Fibroblast of villous mesenchyme (primary cell): ENCODE measurements around the gene EIF4E1B. TPM values are rescaled to one million over a fixed set of nuclear protein-coding genes. Genes with fewer than 3 reads are reported as not detected.

Experiments
- DNase-seq: peaks from one replicate; pipeline ENCODE4 v3.0.0-alpha.2; 2010; ENCODE audit warnings: low read depth
- H3K4me3 ChIP-seq: 2 replicates; pipeline ENCODE4 v1.5.1; 2011; ENCODE audit warnings: low read depth, mild to moderate bottlenecking, low read length
- total RNA-seq: library from RNA; depleted of rRNA; stranded (reverse); fragments of >200 nt; gene quantifications from 2 replicates; pipeline ENCODE4 v1.2.3, GENCODE V29; 2012
- TF ChIP-seq, protein P1 (sequence below): IDR thresholded peaks from 2 replicates; pipeline ENCODE4 v1.5.1; 2012; ENCODE audit warnings: low read depth, mild to moderate bottlenecking, low read length; ENCODE audit not compliant: insufficient read depth

Gene EIF4E1B
- total RNA-seq, 1 donor, result not detected

DNA sequence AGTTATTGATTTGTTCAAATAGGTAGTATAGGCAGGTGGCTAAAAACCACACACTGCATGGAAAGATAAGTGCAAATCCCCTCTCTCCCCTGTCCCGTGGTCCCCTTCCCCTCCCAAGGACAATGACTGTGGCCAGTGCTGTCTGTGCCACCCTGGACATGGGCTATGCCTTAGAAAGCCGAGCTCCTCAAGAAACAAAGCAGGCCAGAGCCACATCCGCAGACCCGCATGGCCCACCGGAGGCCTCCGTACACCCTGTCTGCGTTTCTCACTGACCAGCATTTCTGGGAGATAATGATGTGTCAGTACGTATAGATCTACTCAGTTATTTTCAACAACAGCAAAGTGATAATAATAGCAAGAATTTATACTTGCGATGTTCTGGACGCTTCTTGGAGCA lies 33.1 kb downstream of the EIF4E1B start:
- no peak for DNase-seq
- H3K4me3 ChIP-seq, result no peak overlapping the region
- TF ChIP-seq, protein P1, sequence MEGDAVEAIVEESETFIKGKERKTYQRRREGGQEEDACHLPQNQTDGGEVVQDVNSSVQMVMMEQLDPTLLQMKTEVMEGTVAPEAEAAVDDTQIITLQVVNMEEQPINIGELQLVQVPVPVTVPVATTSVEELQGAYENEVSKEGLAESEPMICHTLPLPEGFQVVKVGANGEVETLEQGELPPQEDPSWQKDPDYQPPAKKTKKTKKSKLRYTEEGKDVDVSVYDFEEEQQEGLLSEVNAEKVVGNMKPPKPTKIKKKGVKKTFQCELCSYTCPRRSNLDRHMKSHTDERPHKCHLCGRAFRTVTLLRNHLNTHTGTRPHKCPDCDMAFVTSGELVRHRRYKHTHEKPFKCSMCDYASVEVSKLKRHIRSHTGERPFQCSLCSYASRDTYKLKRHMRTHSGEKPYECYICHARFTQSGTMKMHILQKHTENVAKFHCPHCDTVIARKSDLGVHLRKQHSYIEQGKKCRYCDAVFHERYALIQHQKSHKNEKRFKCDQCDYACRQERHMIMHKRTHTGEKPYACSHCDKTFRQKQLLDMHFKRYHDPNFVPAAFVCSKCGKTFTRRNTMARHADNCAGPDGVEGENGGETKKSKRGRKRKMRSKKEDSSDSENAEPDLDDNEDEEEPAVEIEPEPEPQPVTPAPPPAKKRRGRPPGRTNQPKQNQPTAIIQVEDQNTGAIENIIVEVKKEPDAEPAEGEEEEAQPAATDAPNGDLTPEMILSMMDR, result no peak

GRCh38 chr5:176664479-176664878 lies 34.0 kb downstream of the EIF4E1B start:
- no peak for DNase-seq
- TF ChIP-seq, protein P1, result no peak
- no peak overlapping the region for H3K4me3 ChIP-seq

DNA sequence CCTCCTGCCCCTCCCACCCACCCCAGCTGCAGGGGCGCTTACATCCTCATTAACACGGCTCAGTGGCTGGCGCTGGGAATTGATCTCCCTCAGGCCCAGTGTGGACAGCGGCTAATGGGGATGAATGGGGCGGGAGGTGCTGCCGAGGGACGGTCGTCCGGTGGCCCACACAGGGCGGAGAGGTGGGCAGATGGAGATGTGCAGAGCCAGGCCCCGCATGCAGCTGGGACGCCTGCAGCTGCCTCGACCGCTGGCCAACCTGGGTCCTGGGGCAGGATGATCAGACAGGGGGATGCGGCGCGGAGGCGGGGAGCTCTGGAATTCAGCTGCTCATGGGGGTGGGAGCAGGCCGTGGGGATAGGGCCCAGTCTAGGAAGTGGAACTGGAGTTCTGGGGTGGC lies 34.4 kb downstream of the EIF4E1B start:
- DNase-seq, result no peak
- H3K4me3 ChIP-seq, result no peak overlapping the region
- TF ChIP-seq, protein P1, result no peak

- H3K4me3 ChIP-seq, result no peak overlapping the region
- TF ChIP-seq, protein P1, result no peak
- no peak for DNase-seq
Measured at GRCh38 chr5:176665517-176665916, 35.0 kb downstream of the EIF4E1B start.

GRCh38 chr5:176667637-176668036 lies 37.2 kb downstream of the EIF4E1B start:
- no peak overlapping the region for H3K4me3 ChIP-seq
- no peak for DNase-seq

GRCh38 chr5:176670449-176670848 lies 40.0 kb downstream of the EIF4E1B start:
- TF ChIP-seq, protein P1, result no peak
- H3K4me3 ChIP-seq, result no peak overlapping the region
- DNase-seq, result no peak

More at GRCh38 chr5:176667637-176668036, 37.2 kb downstream of the EIF4E1B start:
- TF ChIP-seq, protein P1, result peak; percentile 11

DNA sequence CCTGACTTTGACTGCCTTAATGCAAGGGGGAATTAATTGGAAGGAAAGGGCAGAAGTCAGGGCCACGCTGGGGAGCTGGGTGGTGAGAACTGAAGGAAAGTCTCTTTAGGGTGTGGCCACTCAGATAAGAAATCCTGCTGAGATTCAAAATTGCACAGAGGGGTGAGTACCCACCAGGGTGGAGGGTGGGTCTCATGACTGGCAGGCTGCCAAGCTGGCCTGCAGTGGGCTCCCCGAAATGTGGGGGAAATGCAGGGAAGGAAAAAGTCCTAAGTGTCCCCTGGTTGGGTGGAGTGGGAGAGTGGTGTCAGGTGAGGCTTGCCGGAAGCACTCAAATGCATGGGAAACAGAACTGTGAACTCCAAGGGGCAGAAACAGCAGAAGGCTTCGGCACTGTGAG lies 40.9 kb downstream of the EIF4E1B start:
- no peak overlapping the region for H3K4me3 ChIP-seq
- no peak for DNase-seq
- TF ChIP-seq, protein P1, result no peak
